WTC11 (cell line): ENCODE results near the gene ANXA8. TPM values are rescaled to one million over a fixed set of nuclear protein-coding genes. Genes with fewer than 3 reads are reported as not detected.

Experiments used
- ATAC-seq: fragments of 200-7000 bp; cut with Tn5 transposase; 2 replicates; pipeline ENCODE4 v1.10.0; 2021; ENCODE audit warnings: mild to moderate bottlenecking, moderate library complexity
- CTCF ChIA-PET: fragments of 300-600 bp; sonication (Branson Sonifier 250); formaldehyde crosslinking; loops from one replicate; lab custom pipeline; 2021; ENCODE audit warnings: antibody characterized with exemption; lab: Charles Lee
- POLR2A ChIA-PET: fragments of 350-600 bp; sonication (Branson Sonifier 250); formaldehyde crosslinking; loops from one replicate; lab custom pipeline; 2021; ENCODE audit warnings: antibody characterized with exemption; lab: Charles Lee
- DNase-seq: peaks from one replicate; pipeline ENCODE4 v3.0.0; 2021; ENCODE audit warnings: low spot score
- H3K27ac Mint-ChIP-seq: 2 replicates; pipeline ENCODE4 v1.8.0; 2021; ENCODE audit warnings: mixed read lengths
- H3K27me3 Mint-ChIP-seq: 2 replicates; pipeline ENCODE4 v1.8.0; 2021; ENCODE audit warnings: low read depth, mild to moderate bottlenecking, moderate library complexity, mixed read lengths
- H3K36me3 Mint-ChIP-seq: 2 replicates; pipeline ENCODE4 v1.8.0; 2021; ENCODE audit warnings: mixed read lengths
- H3K4me1 Mint-ChIP-seq: 2 replicates; pipeline ENCODE4 v1.8.0; 2022; ENCODE audit warnings: mixed read lengths
- H3K4me3 Mint-ChIP-seq: 2 replicates; pipeline ENCODE4 v1.8.0; 2021; ENCODE audit warnings: mild to moderate bottlenecking, moderate library complexity, mixed read lengths
- H3K9me3 Mint-ChIP-seq: 2 replicates; pipeline ENCODE4 v1.8.0; 2021; ENCODE audit warnings: mixed read lengths
- CBFB ChIP-seq: sonication (generic); formaldehyde crosslinking; IDR thresholded peaks from 2 replicates; pipeline ENCODE4 v1.8.1; 2022; ENCODE audit warnings: mild to moderate bottlenecking, low read depth, missing genetic modification reagents
- CREM ChIP-seq: sonication (generic); formaldehyde crosslinking; IDR thresholded peaks from 2 replicates; pipeline ENCODE4 v1.8.1; 2022; ENCODE audit warnings: mild to moderate bottlenecking, missing genetic modification reagents, moderate library complexity
- ESRRA ChIP-seq: sonication (generic); formaldehyde crosslinking; IDR thresholded peaks from 2 replicates; pipeline ENCODE4 v1.8.1; 2022; ENCODE audit warnings: mild to moderate bottlenecking, missing genetic modification reagents, borderline replicate concordance
- GABPB1 ChIP-seq: sonication (generic); formaldehyde crosslinking; IDR thresholded peaks from 2 replicates; pipeline ENCODE4 v1.8.1; 2023; ENCODE audit warnings: mild to moderate bottlenecking, missing genetic modification reagents
- GRHL2 ChIP-seq: fragments of 250-450 bp; sonication (Bioruptor Pico); IDR thresholded peaks from 2 replicates; pipeline ENCODE4 v1.8.0; 2022; ENCODE audit warnings: mild to moderate bottlenecking, moderate library complexity; ENCODE audit not compliant: insufficient replicate concordance, severe bottlenecking
- JUN ChIP-seq: sonication (generic); formaldehyde crosslinking; IDR thresholded peaks from 2 replicates; pipeline ENCODE4 v1.8.0; 2023; ENCODE audit warnings: mild to moderate bottlenecking, missing genetic modification reagents
- NFYB ChIP-seq: sonication (generic); formaldehyde crosslinking; conservative IDR thresholded peaks from 2 replicates; pipeline ENCODE4 v1.8.0; 2022; ENCODE audit warnings: low read depth, missing genetic modification reagents
- NR1H2 ChIP-seq: sonication (generic); formaldehyde crosslinking; IDR thresholded peaks from 2 replicates; pipeline ENCODE4 v1.9.0; 2021; ENCODE audit warnings: mild to moderate bottlenecking, moderate library complexity, missing genetic modification reagents
- OVOL2 ChIP-seq: fragments of 250-450 bp; sonication (Bioruptor Pico); IDR thresholded peaks from 2 replicates; pipeline ENCODE4 v1.9.0; 2021; ENCODE audit warnings: mild to moderate bottlenecking, borderline replicate concordance
- PRRX2 ChIP-seq: fragments of 250-450 bp; sonication (Bioruptor Pico); IDR thresholded peaks from 2 replicates; pipeline ENCODE4 v1.8.0; 2021; ENCODE audit warnings: mild to moderate bottlenecking
- RORB ChIP-seq: fragments of 250-450 bp; sonication (Bioruptor Pico); IDR thresholded peaks from 2 replicates; pipeline ENCODE4 v1.9.0; 2021; ENCODE audit warnings: mild to moderate bottlenecking
- SMAD4 ChIP-seq: sonication (generic); formaldehyde crosslinking; IDR thresholded peaks from 2 replicates; pipeline ENCODE4 v1.8.0; 2022; ENCODE audit warnings: mild to moderate bottlenecking, missing genetic modification reagents
- SP1 ChIP-seq: sonication (generic); formaldehyde crosslinking; conservative IDR thresholded peaks from 2 replicates; pipeline ENCODE4 v1.8.1; 2022; ENCODE audit warnings: missing genetic modification reagents
- TCF7 ChIP-seq: sonication (generic); formaldehyde crosslinking; IDR thresholded peaks from 2 replicates; pipeline ENCODE4 v1.8.0; 2022; ENCODE audit warnings: mild to moderate bottlenecking, low read depth, missing genetic modification reagents, moderate library complexity
- ZNF121 ChIP-seq: sonication (generic); formaldehyde crosslinking; IDR thresholded peaks from 2 replicates; pipeline ENCODE4 v1.8.0; 2023; ENCODE audit warnings: missing genetic modification reagents
- ZNF219 ChIP-seq: sonication (generic); formaldehyde crosslinking; IDR thresholded peaks from 2 replicates; pipeline ENCODE4 v1.8.0; 2023; ENCODE audit warnings: missing genetic modification reagents, mild to moderate bottlenecking, borderline replicate concordance
- ZNF232 ChIP-seq: sonication (generic); formaldehyde crosslinking; IDR thresholded peaks from 2 replicates; pipeline ENCODE4 v1.8.0; 2022; ENCODE audit warnings: mild to moderate bottlenecking, missing genetic modification reagents
- ZNF317 ChIP-seq: sonication (generic); formaldehyde crosslinking; IDR thresholded peaks from 2 replicates; pipeline ENCODE4 v1.8.1; 2023; ENCODE audit warnings: low read depth, mild to moderate bottlenecking, moderate library complexity, missing genetic modification reagents, borderline replicate concordance
- ZNF396 ChIP-seq: fragments of 250-450 bp; sonication (Bioruptor Pico); IDR thresholded peaks from 2 replicates; pipeline ENCODE4 v1.8.0; 2021; ENCODE audit warnings: mild to moderate bottlenecking, moderate library complexity, borderline replicate concordance
- ZNF416 ChIP-seq: fragments of 250-450 bp; sonication (Bioruptor Pico); IDR thresholded peaks from 2 replicates; pipeline ENCODE4 v1.9.0; 2021; ENCODE audit warnings: mild to moderate bottlenecking, inconsistent platforms
- total RNA-seq: library from RNA; stranded (reverse); gene quantifications from 3 replicates; pipeline ENCODE4 v1.2.3, GENCODE V29; 2021
- TF ChIP-seq, protein P1 (sequence below): sonication (generic); formaldehyde crosslinking; IDR thresholded peaks from 2 replicates; pipeline ENCODE4 v1.8.1; 2023; ENCODE audit warnings: mild to moderate bottlenecking, missing genetic modification reagents, moderate library complexity
- TF ChIP-seq, protein P2 (sequence below): fragments of 250-450 bp; sonication (Bioruptor Pico); IDR thresholded peaks from 2 replicates; pipeline ENCODE4 v1.9.0; 2021; ENCODE audit warnings: moderate library complexity, mild to moderate bottlenecking, inconsistent platforms, borderline replicate concordance
- TF ChIP-seq, protein P3 (sequence below): sonication (generic); formaldehyde crosslinking; IDR thresholded peaks from 2 replicates; pipeline ENCODE4 v1.8.0; 2022; ENCODE audit warnings: mild to moderate bottlenecking, missing genetic modification reagents
- TF ChIP-seq, protein P4 (sequence below): sonication (generic); formaldehyde crosslinking; conservative IDR thresholded peaks from 2 replicates; pipeline ENCODE4 v1.8.1; 2022; ENCODE audit warnings: mild to moderate bottlenecking, missing genetic modification reagents
- TF ChIP-seq, protein P5 (sequence below): fragments of 250-450 bp; sonication (Bioruptor Pico); IDR thresholded peaks from 2 replicates; pipeline ENCODE4 v2.1.2; 2022; ENCODE audit warnings: mild to moderate bottlenecking, moderate library complexity
- TF ChIP-seq, protein P6 (sequence below): sonication (generic); formaldehyde crosslinking; IDR thresholded peaks from 2 replicates; pipeline ENCODE4 v1.8.1; 2023; ENCODE audit warnings: mild to moderate bottlenecking, missing genetic modification reagents, borderline replicate concordance

ANXA8 gene
- total RNA-seq, 1 experiment from 2014 or later, result 0.20 TPM

DNA sequence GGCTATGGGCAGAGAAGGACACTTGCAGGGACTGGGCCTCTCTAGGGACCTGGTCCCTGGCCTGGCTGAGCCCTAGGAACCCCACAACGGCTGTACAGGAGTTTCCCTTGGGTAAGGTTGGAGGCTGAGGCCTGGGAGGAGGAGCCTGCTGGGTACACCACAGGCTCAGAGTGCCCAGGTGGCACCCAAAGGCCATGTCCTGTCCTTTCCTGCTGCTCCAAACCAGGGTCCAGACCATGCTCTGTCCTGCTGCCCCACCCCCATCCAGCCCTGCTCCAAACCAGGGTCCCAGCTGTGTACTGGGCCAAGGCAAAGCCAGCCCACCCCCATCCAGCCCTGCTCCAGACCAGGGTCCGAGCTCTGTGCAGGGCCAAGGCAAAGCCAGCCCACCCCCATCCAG, 64.5 kb downstream of the ANXA8 start:
- ChIA-PET POLR2A (no interaction called here), CTCF (no interaction called here)
- H3K4me1 Mint-ChIP-seq, result peaks cover 19% of the 10 kb centered on the region
- no peak for ATAC-seq
- H3K36me3 Mint-ChIP-seq, result no peaks in the 10 kb centered on the region
- TF ChIP-seq, protein P1, sequence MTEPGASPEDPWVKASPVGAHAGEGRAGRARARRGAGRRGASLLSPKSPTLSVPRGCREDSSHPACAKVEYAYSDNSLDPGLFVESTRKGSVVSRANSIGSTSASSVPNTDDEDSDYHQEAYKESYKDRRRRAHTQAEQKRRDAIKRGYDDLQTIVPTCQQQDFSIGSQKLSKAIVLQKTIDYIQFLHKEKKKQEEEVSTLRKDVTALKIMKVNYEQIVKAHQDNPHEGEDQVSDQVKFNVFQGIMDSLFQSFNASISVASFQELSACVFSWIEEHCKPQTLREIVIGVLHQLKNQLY (CRISPR knock-in tag), result no peak
- TF ChIP-seq, protein P2, sequence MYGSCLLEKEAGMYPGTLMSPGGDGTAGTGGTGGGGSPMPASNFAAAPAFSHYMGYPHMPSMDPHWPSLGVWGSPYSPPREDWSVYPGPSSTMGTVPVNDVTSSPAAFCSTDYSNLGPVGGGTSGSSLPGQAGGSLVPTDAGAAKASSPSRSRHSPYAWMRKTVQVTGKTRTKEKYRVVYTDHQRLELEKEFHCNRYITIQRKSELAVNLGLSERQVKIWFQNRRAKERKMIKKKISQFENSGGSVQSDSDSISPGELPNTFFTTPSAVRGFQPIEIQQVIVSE (CRISPR knock-in tag), result no peak
- TF ChIP-seq CBFB (CRISPR knock-in tag) (no peak), SMAD4 (CRISPR knock-in tag) (no peak), ZNF396 (CRISPR knock-in tag) (no peak), GABPB1 (CRISPR knock-in tag) (no peak), RORB (no peak), ZNF219 (CRISPR knock-in tag) (no peak)
- TF ChIP-seq, protein P3, sequence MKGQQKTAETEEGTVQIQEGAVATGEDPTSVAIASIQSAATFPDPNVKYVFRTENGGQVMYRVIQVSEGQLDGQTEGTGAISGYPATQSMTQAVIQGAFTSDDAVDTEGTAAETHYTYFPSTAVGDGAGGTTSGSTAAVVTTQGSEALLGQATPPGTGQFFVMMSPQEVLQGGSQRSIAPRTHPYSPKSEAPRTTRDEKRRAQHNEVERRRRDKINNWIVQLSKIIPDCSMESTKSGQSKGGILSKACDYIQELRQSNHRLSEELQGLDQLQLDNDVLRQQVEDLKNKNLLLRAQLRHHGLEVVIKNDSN (CRISPR knock-in tag), result no peak
- TF ChIP-seq, protein P4, sequence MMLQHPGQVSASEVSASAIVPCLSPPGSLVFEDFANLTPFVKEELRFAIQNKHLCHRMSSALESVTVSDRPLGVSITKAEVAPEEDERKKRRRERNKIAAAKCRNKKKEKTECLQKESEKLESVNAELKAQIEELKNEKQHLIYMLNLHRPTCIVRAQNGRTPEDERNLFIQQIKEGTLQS (CRISPR knock-in tag), result no peak
- TF ChIP-seq, all 79 proteins: peak for 0
- Mint-ChIP-seq H3K9me3 (no peaks in the 10 kb centered on the region), H3K27ac (no peak overlapping the region), H3K4me3 (no peak overlapping the region), H3K27me3 (no peaks in the 10 kb centered on the region)
- DNase-seq, result no peak

DNA sequence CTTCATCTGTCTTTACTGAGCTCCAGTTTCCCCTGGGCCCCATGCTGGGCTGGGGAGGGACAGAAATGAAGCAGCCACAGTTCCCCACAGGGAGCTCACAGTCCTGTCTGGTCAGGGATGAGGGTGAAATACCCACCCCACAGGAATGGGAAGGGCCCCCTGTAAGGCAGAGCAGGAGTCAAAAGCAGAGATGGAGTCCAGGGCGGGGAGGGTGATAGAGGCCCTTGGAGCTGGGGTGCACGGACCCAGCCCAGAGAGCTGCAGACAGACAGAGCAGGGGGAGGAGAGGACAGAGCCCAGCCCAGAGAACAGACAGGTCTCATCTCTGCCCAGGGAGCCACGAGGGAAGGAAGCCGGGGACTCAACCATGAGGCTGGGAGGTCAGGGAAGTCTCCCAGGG, 64.9 kb downstream of the ANXA8 start:
- DNase-seq (no peak), ATAC-seq (no peak)
- no peaks in the 10 kb centered on the region for H3K36me3 Mint-ChIP-seq
- no peak overlapping the region for H3K4me3 Mint-ChIP-seq
- no peaks in the 10 kb centered on the region for H3K9me3 Mint-ChIP-seq
- peaks cover 15% of the 10 kb centered on the region for H3K4me1 Mint-ChIP-seq
- ChIA-PET CTCF (no interaction called here), POLR2A (no interaction called here)
- TF ChIP-seq JUN (CRISPR knock-in tag) (no peak), ZNF121 (CRISPR knock-in tag) (no peak), ZNF317 (no peak), ESRRA (no peak), CREM (CRISPR knock-in tag) (no peak), NR1H2 (CRISPR knock-in tag) (no peak), SP1 (CRISPR knock-in tag) (no peak)
- TF ChIP-seq, protein P4 (CRISPR knock-in tag), result no peak
- no peaks in the 10 kb centered on the region for H3K27me3 Mint-ChIP-seq
- no peak overlapping the region for H3K27ac Mint-ChIP-seq

DNA sequence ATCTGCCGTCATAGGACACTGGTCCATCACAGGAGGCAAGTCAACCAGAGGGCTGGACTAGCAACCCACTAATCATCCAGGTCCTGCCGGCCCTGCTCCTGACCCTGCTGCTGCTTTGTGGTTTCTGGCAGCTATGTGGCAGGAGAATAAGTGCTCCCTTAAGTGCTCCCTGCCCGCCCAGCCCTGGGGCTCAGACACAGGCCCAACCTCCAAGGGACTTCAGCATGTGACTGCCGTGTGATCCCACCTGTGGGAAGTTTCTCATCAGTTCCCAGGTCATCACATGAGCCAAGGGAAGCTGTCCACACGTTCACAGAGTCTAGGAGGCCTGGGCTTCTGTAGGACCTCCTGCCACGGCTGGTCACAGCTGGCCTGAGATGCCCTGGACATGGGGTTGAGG, 65.6 kb downstream of the ANXA8 start:
- ChIA-PET POLR2A (no interaction called here), CTCF (no interaction called here)
- no peaks in the 10 kb centered on the region for H3K36me3 Mint-ChIP-seq
- H3K27me3 Mint-ChIP-seq, result no peaks in the 10 kb centered on the region
- no peak for DNase-seq
- no peaks in the 10 kb centered on the region for H3K9me3 Mint-ChIP-seq
- peaks cover 9% of the 10 kb centered on the region for H3K4me1 Mint-ChIP-seq
- H3K4me3 Mint-ChIP-seq, result no peak overlapping the region
- H3K27ac Mint-ChIP-seq, result no peak overlapping the region
- no peak for ATAC-seq
- TF ChIP-seq, protein P5, sequence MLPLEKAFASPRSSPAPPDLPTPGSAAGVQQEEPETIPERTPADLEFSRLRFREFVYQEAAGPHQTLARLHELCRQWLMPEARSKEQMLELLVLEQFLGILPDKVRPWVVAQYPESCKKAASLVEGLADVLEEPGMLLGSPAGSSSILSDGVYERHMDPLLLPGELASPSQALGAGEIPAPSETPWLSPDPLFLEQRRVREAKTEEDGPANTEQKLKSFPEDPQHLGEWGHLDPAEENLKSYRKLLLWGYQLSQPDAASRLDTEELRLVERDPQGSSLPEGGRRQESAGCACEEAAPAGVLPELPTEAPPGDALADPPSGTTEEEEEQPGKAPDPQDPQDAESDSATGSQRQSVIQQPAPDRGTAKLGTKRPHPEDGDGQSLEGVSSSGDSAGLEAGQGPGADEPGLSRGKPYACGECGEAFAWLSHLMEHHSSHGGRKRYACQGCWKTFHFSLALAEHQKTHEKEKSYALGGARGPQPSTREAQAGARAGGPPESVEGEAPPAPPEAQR (CRISPR knock-in tag), result no peak
- TF ChIP-seq NFYB, result no peak
- TF ChIP-seq, protein P6, sequence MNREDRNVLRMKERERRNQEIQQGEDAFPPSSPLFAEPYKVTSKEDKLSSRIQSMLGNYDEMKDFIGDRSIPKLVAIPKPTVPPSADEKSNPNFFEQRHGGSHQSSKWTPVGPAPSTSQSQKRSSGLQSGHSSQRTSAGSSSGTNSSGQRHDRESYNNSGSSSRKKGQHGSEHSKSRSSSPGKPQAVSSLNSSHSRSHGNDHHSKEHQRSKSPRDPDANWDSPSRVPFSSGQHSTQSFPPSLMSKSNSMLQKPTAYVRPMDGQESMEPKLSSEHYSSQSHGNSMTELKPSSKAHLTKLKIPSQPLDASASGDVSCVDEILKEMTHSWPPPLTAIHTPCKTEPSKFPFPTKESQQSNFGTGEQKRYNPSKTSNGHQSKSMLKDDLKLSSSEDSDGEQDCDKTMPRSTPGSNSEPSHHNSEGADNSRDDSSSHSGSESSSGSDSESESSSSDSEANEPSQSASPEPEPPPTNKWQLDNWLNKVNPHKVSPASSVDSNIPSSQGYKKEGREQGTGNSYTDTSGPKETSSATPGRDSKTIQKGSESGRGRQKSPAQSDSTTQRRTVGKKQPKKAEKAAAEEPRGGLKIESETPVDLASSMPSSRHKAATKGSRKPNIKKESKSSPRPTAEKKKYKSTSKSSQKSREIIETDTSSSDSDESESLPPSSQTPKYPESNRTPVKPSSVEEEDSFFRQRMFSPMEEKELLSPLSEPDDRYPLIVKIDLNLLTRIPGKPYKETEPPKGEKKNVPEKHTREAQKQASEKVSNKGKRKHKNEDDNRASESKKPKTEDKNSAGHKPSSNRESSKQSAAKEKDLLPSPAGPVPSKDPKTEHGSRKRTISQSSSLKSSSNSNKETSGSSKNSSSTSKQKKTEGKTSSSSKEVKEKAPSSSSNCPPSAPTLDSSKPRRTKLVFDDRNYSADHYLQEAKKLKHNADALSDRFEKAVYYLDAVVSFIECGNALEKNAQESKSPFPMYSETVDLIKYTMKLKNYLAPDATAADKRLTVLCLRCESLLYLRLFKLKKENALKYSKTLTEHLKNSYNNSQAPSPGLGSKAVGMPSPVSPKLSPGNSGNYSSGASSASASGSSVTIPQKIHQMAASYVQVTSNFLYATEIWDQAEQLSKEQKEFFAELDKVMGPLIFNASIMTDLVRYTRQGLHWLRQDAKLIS (CRISPR knock-in tag), result no peak
- TF ChIP-seq OVOL2 (CRISPR knock-in tag), result no peak
- no peak for TF ChIP-seq PRRX2
- no peak for TF ChIP-seq ZNF232 (CRISPR knock-in tag)
- no peak for TF ChIP-seq GRHL2 (CRISPR knock-in tag)
- no peak for TF ChIP-seq ZNF416 (CRISPR knock-in tag)
- no peak for TF ChIP-seq CREM (CRISPR knock-in tag)
- no peak for TF ChIP-seq TCF7 (CRISPR knock-in tag)
